Esophagus squamous epithelium (tissue), 4 donors: ENCODE results near the gene CST3.

ENCODE experiments used
- POLR2A ChIP-seq, 4 donors: fragments of 450-650 bp; IDR thresholded peaks; one replicate each; pipeline ENCODE4 v1.6.1; 2017; ENCODE audit warnings: antibody characterized with exemption in 4 of 4, mild to moderate bottlenecking in 4 of 4, moderate library complexity in 3 of 4
- TF ChIP-seq, protein P1 (sequence below), 6 experiments: fragments of 450-650 bp in 4 of 6; fragments of 200-600 bp in 2 of 6; sonication (generic) in 2 of 6; IDR thresholded peaks; one replicate each; pipeline ENCODE4 v1.5.1; 2016 to 2019; ENCODE audit warnings: antibody characterized with exemption in 6 of 6, mild to moderate bottlenecking in 4 of 6, moderate library complexity in 4 of 6

GRCh38 chr20:23664954-23665353 lies 27.2 kb upstream of the CST3 start:
- TF ChIP-seq, protein P1, sequence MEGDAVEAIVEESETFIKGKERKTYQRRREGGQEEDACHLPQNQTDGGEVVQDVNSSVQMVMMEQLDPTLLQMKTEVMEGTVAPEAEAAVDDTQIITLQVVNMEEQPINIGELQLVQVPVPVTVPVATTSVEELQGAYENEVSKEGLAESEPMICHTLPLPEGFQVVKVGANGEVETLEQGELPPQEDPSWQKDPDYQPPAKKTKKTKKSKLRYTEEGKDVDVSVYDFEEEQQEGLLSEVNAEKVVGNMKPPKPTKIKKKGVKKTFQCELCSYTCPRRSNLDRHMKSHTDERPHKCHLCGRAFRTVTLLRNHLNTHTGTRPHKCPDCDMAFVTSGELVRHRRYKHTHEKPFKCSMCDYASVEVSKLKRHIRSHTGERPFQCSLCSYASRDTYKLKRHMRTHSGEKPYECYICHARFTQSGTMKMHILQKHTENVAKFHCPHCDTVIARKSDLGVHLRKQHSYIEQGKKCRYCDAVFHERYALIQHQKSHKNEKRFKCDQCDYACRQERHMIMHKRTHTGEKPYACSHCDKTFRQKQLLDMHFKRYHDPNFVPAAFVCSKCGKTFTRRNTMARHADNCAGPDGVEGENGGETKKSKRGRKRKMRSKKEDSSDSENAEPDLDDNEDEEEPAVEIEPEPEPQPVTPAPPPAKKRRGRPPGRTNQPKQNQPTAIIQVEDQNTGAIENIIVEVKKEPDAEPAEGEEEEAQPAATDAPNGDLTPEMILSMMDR (IDR thresholded peaks at IDR 0.05), result no peak
- no peak for TF ChIP-seq POLR2A (IDR thresholded peaks at IDR 0.05)
